ENCODE measurements around the gene C15orf62. TPM values are rescaled to one million over a fixed set of nuclear protein-coding genes. Genes with fewer than 3 reads are reported as not detected.

The C15orf62 gene
- total RNA-seq, 1 donor from 2014 or later = 1.8 TPM

GRCh38 chr15:40776537-40777141 is 6.9 kb downstream of the C15orf62 start:
- peak; percentile 89 for DNase-seq (ENCODE audit: low read depth)
- peaks cover 36% of the 10 kb centered on the region for H3K36me3 ChIP-seq (ENCODE audit: control insufficient read depth, insufficient read depth, low read length)
- peak; percentile 99 for FAIRE-seq
- H3K4me3 ChIP-seq (ENCODE audit: low read depth, low read length) = no peak overlapping the region
- H3K27me3 ChIP-seq (ENCODE audit: control insufficient read depth, insufficient read depth, low read length) = no peaks in the 10 kb centered on the region
- TF ChIP-seq CTCF (IDR thresholded peaks at IDR 0.05; ENCODE audit: insufficient read depth, low read length, severe bottlenecking) = no peak

- no peaks in the 10 kb centered on the region for H3K27me3 ChIP-seq (ENCODE audit: control insufficient read depth, insufficient read depth, low read length)
These were observed 12.9 kb downstream of the C15orf62 start for GRCh38 chr15:40782609-40783227.

GRCh38 chr15:40785164-40785563 is 15.4 kb downstream of the C15orf62 start:
- H3K4me3 ChIP-seq (ENCODE audit: low read depth, low read length) = no peak overlapping the region

More at GRCh38 chr15:40782609-40783227, 12.9 kb downstream of the C15orf62 start:
- Histone ChIP-seq H3K36me3 (ENCODE audit: control insufficient read depth, insufficient read depth, low read length) (peaks cover 13% of the 10 kb centered on the region), H3K4me3 (ENCODE audit: low read depth, low read length) (no peak overlapping the region)
- DNase-seq (ENCODE audit: low read depth) (peak; percentile 65), FAIRE-seq (peak; percentile 62)
- peak; percentile 97 for TF ChIP-seq CTCF (IDR thresholded peaks at IDR 0.05; ENCODE audit: insufficient read depth, low read length, severe bottlenecking)

GRCh38 chr15:40785814-40786213 is 16.0 kb downstream of the C15orf62 start:
- no peaks in the 10 kb centered on the region for H3K36me3 ChIP-seq (ENCODE audit: control insufficient read depth, insufficient read depth, low read length)
- no peaks in the 10 kb centered on the region for H3K27me3 ChIP-seq (ENCODE audit: control insufficient read depth, insufficient read depth, low read length)
- FAIRE-seq = no peak
- no peak for TF ChIP-seq CTCF (IDR thresholded peaks at IDR 0.05; ENCODE audit: insufficient read depth, low read length, severe bottlenecking)
- H3K4me3 ChIP-seq (ENCODE audit: low read depth, low read length) = no peak overlapping the region
- DNase-seq (ENCODE audit: low read depth) = peak; percentile 55

More at GRCh38 chr15:40785164-40785563, 15.4 kb downstream of the C15orf62 start:
- no peak for DNase-seq (ENCODE audit: low read depth)
- FAIRE-seq = no peak
- Histone ChIP-seq H3K27me3 (ENCODE audit: control insufficient read depth, insufficient read depth, low read length) (no peaks in the 10 kb centered on the region), H3K36me3 (ENCODE audit: control insufficient read depth, insufficient read depth, low read length) (no peaks in the 10 kb centered on the region)
- peak; percentile 29 for TF ChIP-seq CTCF (IDR thresholded peaks at IDR 0.05; ENCODE audit: insufficient read depth, low read length, severe bottlenecking)

GRCh38 chr15:40787344-40787841 is 17.6 kb downstream of the C15orf62 start:
- TF ChIP-seq CTCF (IDR thresholded peaks at IDR 0.05; ENCODE audit: insufficient read depth, low read length, severe bottlenecking) = no peak
- Histone ChIP-seq H3K36me3 (ENCODE audit: control insufficient read depth, insufficient read depth, low read length) (no peaks in the 10 kb centered on the region), H3K27me3 (ENCODE audit: control insufficient read depth, insufficient read depth, low read length) (no peaks in the 10 kb centered on the region), H3K4me3 (ENCODE audit: low read depth, low read length) (no peak overlapping the region)
- peak; percentile 97 for DNase-seq (ENCODE audit: low read depth)
- FAIRE-seq = peak; percentile 23
